ENCODE data around the gene KLHL36.

KLHL36 gene

DNA sequence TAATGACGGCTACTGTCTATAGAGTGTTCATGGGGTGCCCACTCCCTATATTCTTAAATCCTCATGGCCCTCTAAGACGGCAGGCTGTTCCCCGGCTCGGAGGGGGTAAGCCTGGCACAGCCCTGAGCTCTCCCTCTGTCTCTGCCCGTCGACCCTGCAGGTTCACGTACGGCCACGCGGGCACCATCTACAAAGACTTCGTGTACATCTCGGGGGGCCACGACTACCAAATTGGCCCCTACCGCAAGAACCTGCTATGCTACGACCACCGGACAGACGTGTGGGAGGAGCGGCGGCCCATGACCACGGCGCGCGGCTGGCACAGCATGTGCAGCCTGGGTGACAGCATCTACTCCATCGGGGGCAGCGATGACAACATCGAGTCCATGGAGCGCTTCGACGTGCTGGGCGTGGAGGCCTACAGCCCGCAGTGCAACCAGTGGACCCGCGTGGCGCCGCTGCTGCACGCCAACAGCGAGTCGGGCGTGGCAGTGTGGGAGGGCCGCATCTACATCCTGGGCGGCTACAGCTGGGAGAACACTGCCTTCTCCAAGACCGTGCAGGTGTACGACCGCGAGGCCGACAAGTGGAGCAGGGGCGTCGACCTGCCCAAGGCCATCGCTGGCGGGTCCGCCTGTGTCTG lies 13.2 kb downstream of the KLHL36 start:
- H3K4me3 ChIP-seq (ENCODE audit: low read depth, low read length): no peak overlapping the region
- DNase-seq (ENCODE audit: low read depth): no peak
- TF ChIP-seq, protein P1, sequence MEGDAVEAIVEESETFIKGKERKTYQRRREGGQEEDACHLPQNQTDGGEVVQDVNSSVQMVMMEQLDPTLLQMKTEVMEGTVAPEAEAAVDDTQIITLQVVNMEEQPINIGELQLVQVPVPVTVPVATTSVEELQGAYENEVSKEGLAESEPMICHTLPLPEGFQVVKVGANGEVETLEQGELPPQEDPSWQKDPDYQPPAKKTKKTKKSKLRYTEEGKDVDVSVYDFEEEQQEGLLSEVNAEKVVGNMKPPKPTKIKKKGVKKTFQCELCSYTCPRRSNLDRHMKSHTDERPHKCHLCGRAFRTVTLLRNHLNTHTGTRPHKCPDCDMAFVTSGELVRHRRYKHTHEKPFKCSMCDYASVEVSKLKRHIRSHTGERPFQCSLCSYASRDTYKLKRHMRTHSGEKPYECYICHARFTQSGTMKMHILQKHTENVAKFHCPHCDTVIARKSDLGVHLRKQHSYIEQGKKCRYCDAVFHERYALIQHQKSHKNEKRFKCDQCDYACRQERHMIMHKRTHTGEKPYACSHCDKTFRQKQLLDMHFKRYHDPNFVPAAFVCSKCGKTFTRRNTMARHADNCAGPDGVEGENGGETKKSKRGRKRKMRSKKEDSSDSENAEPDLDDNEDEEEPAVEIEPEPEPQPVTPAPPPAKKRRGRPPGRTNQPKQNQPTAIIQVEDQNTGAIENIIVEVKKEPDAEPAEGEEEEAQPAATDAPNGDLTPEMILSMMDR (conservative IDR thresholded peaks at IDR 0.05; ENCODE audit: low read depth, low read length): no peak

DNA sequence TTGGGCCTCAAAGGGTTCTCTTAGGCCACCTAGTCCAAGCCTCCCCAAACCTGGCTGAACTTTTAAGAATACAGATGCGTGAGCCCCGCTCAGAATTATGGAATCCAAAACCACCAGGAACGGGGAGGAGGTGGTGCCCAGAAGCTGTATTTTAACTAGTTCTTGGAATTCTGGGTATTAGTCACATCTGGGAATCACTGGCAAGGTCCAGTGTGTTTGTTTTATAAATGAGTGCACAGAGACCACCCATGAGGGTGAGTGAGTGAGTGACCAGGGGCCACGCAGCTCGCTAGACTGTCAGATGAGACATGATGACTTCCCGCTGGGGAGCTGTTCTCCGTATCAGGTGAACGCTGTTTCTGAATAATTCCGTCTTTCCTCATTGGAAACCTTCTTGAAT lies 14.2 kb downstream of the KLHL36 start:
- no peak overlapping the region for H3K4me3 ChIP-seq (ENCODE audit: low read depth, low read length)
- TF ChIP-seq, protein P1 (conservative IDR thresholded peaks at IDR 0.05; ENCODE audit: low read depth, low read length): no peak
- no peak for DNase-seq (ENCODE audit: low read depth)

- peak; percentile 58 for DNase-seq (ENCODE audit: low read depth)
- no peak overlapping the region for H3K4me3 ChIP-seq (ENCODE audit: low read depth, low read length)
- TF ChIP-seq, protein P1 (conservative IDR thresholded peaks at IDR 0.05; ENCODE audit: low read depth, low read length): no peak
Observed at GRCh38 chr16:84663433-84664101, 15.3 kb downstream of the KLHL36 start.

- DNase-seq (ENCODE audit: low read depth): no peak
- H3K4me3 ChIP-seq (ENCODE audit: low read depth, low read length): no peak overlapping the region
- TF ChIP-seq, protein P1 (conservative IDR thresholded peaks at IDR 0.05; ENCODE audit: low read depth, low read length): no peak
Observed at GRCh38 chr16:84665359-84665758, 17.0 kb downstream of the KLHL36 start.

- H3K4me3 ChIP-seq (ENCODE audit: low read depth, low read length): no peak overlapping the region
- TF ChIP-seq, protein P1 (conservative IDR thresholded peaks at IDR 0.05; ENCODE audit: low read depth, low read length): no peak
- DNase-seq (ENCODE audit: low read depth): no peak
Observed at GRCh38 chr16:84665843-84666242, 17.5 kb downstream of the KLHL36 start.

DNA sequence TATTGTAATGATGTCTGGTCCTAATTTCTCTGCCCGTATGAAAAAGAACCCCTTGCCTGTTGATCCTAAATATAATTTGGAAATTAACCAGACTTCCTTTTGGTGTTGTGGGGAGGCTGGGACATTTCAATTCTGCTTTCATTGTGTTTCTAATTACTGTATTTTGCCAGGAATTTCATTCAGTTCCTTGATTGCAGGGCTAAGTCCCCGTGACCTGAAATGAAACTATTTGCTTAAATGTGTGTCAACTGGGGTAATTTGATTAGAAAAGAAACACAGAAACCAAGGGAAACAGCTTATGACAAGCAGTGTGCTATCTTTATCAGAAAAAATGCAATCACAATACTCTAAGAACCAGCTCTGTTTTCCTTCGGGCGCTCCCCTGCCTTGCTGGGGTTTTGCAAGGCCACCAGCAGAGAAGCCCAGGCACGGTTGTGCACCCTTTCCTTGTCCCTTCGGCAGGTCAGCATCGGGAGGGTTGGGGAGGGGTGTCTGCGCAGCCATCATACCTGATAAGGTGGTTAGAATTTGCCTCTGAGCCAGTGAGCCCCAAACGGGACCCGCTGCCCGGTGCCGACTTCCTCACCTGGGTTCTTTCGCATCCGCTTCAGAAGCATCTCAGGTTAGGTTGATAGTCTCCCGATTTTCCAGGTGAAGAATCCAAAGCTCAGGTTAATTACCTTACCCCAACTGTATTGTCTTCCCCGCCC lies 19.4 kb downstream of the KLHL36 start:
- peak; percentile 9 for DNase-seq (ENCODE audit: low read depth)
- TF ChIP-seq, protein P1 (conservative IDR thresholded peaks at IDR 0.05; ENCODE audit: low read depth, low read length): no peak
- H3K4me3 ChIP-seq (ENCODE audit: low read depth, low read length): no peak overlapping the region

Measured in choroid plexus epithelial cell (primary cell).